ENCODE data around the gene PRKACG.
"Not testable (repeated sequence)": the region's sequence is repeated elsewhere in the genome, so short reads cannot be mapped to it uniquely, and the experiment has no call there.

Gene PRKACG

DNA sequence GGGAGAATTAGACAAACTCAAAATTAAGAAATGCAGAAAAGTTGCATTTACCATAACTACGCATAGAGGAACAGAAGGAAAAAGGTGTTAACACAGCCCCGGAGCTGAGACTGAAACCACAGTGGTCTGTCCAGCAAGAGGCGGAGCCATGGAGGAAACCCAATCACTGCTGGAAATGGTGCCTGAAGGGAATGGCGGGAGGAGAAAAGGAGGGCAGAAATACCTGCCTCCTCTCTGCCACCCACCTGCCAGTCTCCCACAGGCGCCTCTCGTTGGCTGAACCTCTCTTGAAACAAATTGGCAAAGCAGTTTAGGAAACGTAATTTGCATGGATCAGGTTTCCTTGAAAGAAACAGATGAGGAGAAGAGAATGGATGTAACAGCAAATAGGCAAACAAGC, 9.7 kb upstream of the PRKACG start:
- no peak for DNase-seq (ENCODE audit: low read depth)

- no peak for DNase-seq (ENCODE audit: low read depth)
Measured at GRCh38 chr9:69020301-69021145, 6.6 kb upstream of the PRKACG start.

- DNase-seq (ENCODE audit: low read depth), result no peak
Measured at GRCh38 chr9:69019808-69020207, 5.9 kb upstream of the PRKACG start.

GRCh38 chr9:69018737-69019136, 4.8 kb upstream of the PRKACG start:
- no peak for DNase-seq (ENCODE audit: low read depth)

DNA sequence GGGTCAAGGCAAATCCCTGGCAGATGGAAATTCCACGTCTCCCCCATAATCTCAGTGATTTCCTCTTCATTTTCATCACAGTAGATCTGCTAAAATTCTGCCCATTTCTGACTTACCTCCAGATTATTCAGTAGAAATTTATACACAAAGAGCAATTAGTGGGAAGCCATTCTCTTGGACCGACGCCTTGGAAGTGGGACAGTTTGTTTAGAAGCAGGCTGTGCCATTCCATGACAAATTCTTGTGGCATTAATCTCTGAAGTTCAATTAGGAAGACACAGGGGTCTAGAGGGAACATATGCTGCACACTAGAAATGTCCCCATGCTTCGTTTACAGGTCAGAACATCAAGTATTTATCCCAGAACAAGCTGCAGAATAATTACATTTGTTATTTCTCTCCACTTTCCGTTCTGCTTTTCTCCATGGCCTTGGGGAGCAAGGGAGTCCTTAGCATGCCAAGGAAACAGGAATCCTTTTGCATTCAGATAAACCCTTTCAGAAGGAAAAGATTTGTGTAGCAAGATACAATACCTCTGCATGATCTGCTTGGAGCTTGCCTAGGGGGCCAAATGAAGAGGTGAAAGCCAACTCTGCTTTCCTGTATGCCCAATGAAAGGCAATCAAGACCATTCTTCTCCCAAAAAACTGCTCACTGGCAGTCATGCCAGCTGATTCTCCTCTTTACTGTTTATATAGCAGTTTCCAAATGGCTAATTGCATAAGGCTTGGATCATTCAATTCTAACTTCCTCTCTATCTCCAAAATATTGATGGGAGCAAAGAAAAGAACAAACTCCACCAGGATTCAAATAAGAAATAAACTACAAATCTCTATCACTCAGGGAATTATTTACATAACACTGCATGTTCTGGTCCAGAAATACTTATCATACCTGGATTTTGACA, 2.5 kb upstream of the PRKACG start:
- DNase-seq (ENCODE audit: low read depth), result no peak

DNA sequence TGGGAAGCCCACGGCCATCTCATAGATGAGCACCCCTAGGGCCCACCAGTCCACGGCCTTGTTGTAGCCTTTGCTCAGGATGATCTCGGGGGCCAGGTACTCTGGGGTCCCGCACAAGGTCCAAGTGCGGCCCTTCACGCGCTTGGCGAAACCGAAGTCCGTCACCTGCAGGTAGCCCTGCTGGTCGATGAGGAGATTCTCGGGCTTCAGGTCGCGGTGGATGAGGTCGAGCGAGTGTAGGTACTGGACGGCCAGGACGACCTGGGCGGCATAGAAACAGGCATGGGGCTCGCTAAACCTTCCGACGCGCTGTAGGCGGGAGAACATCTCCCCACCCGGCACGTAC, 558 bp downstream of the PRKACG start:
- no peak for DNase-seq (ENCODE audit: low read depth)

DNA sequence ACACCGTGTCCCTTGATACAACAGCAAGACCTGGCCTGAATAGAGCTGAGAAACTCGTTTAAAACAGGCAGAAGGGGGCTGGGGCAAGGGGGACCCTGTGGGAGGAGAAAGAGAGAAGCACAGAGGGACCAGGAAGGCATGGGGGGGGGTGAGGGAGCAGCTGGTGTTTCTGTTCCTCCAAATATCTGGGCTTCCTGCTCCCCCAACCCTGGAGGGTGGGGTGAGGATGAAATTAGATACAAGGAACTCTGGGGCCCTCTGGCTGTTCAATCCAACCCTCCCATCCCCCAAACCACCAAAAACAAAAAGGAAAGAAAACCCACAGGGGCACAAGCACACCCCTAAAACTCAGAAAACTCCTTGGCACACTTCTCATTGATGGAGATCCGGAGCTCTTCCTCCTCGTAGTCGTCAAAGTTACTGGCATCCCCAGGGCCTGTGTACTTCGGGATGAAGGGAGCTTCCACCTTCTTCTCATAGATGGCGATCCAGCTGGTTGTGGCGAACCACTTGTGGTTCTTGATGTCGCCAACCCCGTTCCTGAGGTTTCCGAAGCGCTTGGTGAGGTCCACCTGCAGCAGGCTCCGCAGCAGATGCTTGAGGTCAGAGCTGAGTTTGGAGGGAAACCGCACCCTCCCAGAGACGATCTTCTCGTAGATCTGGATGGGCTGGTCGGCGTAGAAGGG, 1.1 kb downstream of the PRKACG start:
- no peak for DNase-seq (ENCODE audit: low read depth)

- no peak for DNase-seq (ENCODE audit: low read depth)
Measured at GRCh38 chr9:69009708-69010107, 4.2 kb downstream of the PRKACG start.

DNA sequence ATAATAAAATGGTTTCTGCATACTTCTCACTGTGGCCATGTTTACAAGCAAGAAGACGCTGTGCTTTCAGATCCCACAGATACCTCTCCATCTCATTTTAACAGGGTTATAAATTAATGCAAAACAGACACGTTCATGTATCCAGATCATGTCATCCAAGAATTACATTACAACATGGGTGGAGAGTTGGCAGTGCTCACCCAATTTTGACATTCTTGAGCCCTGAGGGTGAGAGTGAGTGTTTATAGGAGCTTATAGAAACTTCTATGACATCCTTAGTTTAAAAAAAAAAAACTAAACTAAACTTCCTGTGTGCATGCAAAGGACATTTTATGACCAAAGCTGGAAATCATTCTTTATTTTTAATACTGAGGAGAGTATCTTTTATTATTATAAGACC, 9.1 kb downstream of the PRKACG start:
- peak; percentile 71 for DNase-seq (ENCODE audit: low read depth)

- no peak for DNase-seq (ENCODE audit: low read depth)
Measured at GRCh38 chr9:69003051-69003450, 10.9 kb downstream of the PRKACG start.

- no peak for DNase-seq (ENCODE audit: low read depth)
Measured at GRCh38 chr9:69001921-69002320, 12.0 kb downstream of the PRKACG start.

DNA sequence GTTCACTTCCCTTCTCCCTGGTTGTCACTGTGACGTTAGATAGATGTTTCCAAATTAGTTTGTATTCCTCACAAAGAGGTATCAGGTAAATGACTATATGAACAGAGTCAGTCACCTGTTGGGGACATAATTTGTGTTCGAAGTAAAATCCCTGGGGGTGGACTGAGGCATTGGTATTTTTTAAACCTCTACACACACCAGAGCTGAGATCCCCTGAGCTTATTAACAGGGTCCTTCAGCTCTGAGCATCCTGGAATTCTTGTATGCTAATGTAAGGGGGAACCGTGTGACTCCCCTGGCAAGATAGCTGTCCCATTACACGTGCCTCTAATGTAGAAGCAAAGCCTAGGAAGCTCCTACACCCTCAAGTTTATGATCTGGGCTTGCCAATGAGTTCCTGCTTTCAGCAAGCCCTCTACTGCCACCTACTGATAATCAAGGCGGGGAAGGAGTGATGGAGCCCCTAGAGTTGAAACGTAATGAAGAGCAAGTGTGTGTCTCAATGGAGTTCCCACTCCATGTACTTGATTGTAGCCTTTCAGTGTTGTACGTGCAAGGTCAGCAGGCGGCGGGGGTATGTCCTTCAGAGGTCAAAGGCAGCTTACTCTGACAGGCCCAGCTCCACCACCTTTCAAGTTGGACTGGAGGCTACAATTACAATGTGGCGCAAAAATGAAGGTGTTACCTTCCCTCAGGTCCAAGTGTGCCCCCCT, 14.4 kb downstream of the PRKACG start:
- peak; percentile 65 for DNase-seq (ENCODE audit: low read depth)

DNA sequence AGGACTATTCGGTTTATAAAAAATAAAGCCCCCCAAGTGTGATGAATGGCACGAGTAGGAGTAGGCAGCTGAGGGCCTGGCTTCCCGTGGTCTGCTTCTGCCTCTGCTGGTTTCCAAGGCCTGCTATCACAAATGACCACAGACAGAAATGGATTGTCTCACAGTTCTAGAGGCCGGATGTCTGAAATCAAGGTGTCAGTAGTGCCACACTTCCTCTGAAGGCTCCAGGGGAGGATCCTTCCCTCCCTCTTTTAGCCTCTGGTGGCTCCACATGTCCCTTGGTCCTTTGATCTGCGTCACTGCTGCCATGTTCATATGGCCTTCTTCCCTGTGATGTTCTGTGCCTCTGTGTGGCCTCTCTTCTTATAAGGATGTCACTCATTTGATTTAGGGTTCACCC, 15.1 kb downstream of the PRKACG start:
- DNase-seq (ENCODE audit: low read depth), result no peak

DNA sequence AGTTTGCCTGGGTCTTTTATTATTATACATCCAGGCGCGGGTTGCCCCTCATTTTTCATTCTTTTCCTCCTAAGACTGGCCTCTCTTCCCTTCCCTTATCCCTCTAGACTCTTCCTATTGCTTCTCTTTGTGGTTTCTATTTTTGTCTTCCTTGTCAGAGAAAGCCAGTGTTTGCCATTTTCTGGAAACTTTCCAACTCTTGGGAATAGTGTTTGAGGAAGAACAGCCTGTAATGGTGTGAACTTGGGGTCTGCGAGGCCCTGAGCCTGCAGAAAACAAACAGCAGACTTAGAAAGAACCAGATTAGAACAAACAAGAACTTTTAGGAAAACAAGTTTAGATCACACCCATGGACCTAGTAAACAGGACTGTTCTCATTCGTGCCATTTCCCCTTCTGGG, 15.5 kb downstream of the PRKACG start:
- no peak for DNase-seq (ENCODE audit: low read depth)

GRCh38 chr9:68997666-68998065, 16.2 kb downstream of the PRKACG start:
- no peak for DNase-seq (ENCODE audit: low read depth)

DNA sequence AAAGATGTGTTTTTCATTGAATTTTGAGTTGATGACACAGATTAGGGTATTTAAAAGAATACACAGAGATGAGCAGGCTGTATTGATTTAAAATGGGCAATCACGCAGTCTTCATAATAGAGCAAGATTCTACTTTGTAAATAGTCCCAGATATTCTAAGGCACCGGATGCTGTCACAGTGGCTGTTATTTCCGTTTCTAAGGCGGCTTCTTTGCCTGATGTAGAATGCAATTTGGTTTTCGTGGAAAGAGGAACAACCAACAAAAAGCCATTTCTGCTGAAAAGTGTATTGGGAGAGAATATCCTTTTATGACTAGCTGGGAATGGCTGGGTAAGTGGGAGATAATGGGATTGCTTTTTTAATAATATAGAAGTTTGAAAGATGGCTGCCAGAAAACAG, 17.5 kb downstream of the PRKACG start:
- DNase-seq (ENCODE audit: low read depth), result no peak

GRCh38 chr9:68995776-68996175, 18.1 kb downstream of the PRKACG start:
- DNase-seq (ENCODE audit: low read depth), result no peak

DNA sequence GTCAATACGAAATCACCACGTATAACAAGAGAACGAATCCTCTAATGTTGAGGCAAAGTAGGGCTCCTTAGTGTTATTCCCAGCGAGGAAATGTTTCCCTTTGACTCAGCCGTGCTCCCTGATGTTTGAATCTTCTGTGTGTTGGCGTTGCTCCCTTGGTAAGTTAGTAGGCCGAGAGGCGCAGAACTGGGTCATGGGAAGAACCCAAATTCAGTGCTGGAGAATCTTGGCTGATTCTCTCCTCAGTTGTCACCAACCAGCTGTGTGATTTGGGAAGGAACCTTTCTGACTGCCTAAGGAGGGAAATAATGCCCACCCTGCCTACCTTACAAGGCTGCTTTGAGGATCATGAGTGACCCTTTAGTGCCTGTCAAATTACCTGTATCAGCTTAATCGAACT, 22.5 kb downstream of the PRKACG start:
- DNase-seq (ENCODE audit: low read depth), result no peak

GRCh38 chr9:68986949-68987348, 27.0 kb downstream of the PRKACG start:
- DNase-seq (ENCODE audit: low read depth), result not testable (repeated sequence)

GRCh38 chr9:68983522-68984424, 30.1 kb downstream of the PRKACG start:
- no peak for DNase-seq (ENCODE audit: low read depth)

GRCh38 chr9:68983008-68983411, 30.9 kb downstream of the PRKACG start:
- no peak for DNase-seq (ENCODE audit: low read depth)
